ENCODE measurements around the gene BPTF. TPM values are rescaled to one million over a fixed set of nuclear protein-coding genes. Genes with fewer than 3 reads are reported as not detected.
"Not testable (repeated sequence)": the region's sequence is repeated elsewhere in the genome, so short reads cannot be mapped to it uniquely, and the experiment has no call there.

Gene BPTF
- total RNA-seq, 4 donors from 2014 or later, result 29.3 to 43.9 (median 38.1) TPM

DNA sequence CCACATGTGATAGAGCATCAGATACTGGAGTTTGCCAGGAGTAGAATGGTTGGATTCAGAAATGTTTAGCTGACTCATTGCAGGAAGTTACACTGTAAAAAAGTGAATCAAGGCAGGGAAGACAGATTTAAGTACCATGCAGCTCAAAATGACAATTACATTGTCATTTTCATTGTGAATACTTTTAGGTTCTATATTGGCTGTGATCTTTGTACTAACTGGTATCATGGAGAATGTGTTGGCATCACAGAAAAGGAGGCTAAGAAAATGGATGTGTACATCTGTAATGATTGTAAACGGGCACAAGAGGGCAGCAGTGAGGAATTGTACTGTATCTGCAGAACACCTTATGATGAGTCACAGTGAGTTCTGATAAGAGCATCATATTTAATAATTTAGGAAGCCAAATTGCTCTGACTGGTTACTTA is 137.9 kb downstream of the BPTF start:
- Histone ChIP-seq H3K27ac (peak overlapping the region in 1 of 4 donors; percentile 73), H3K36me3 (peaks cover 0 to 39% of the 10 kb centered on the region in 2 donors)
- H3K9me3 ChIP-seq; in situ Hi-C loops (cut with MboI; ENCODE audit: low sequenced_read_pairs in 4 of 4); H3K27me3 ChIP-seq; H3K4me1 ChIP-seq; H3K4me3 ChIP-seq: not testable (repeated sequence)
- intact Hi-C loops (cut with DNase I; ENCODE audit: low total_unique reads), result loop anchor here (2.0 to 5.0 kb wide), 3 partner anchors 49 to 499 kb away; no protein-coding TSS in a partner anchor
- peak; percentile 59 to 73 (median 69) for TF ChIP-seq CTCF (IDR thresholded peaks at IDR 0.05 in 4 of 5, conservative IDR thresholded peaks at IDR 0.05 in 1 of 5)
- ATAC-seq (peak; percentile 96), DNase-seq (peak; percentile 43 to 65)

GRCh38 chr17:67970783-67971182 is 145.5 kb downstream of the BPTF start:
- in situ Hi-C loops (cut with MboI; ENCODE audit: low sequenced_read_pairs in 4 of 4), result no loop called here

DNA sequence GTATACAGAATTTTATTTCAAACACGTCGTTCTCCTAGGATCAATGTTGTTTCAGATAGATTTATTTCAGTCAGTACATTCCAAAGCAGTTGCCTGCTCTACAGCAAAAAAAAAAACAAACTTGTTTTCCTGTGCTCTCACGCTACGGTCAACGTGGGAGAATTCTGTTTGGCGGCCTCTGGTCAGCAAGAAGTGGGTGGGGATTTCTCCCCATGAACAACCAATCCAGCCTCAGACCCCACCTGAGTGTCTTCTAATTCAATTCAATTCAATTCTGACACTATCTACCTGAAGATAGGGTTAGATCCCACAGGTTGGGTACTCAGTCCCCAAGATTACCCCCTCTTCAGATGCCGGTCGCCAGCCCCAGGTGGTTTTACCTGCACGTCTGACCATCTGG is 148.9 kb downstream of the BPTF start:
- no peak overlapping the region for H3K4me3 ChIP-seq
- TF ChIP-seq CTCF (IDR thresholded peaks at IDR 0.05 in 4 of 5, conservative IDR thresholded peaks at IDR 0.05 in 1 of 5), result no peak
- TF ChIP-seq POLR2A (IDR thresholded peaks at IDR 0.05), result no peak
- no peaks in the 10 kb centered on the region for H3K4me1 ChIP-seq
- H3K36me3 ChIP-seq, result peaks cover 0 to 10% of the 10 kb centered on the region in 2 donors
- no peaks in the 10 kb centered on the region for H3K27me3 ChIP-seq
- no peaks in the 10 kb centered on the region for H3K9me3 ChIP-seq
- DNase-seq, result no peak
- intact Hi-C loops (cut with DNase I; ENCODE audit: low total_unique reads), result no loop called here
- no peak for ATAC-seq
- H3K27ac ChIP-seq, result no peak overlapping the region
- in situ Hi-C loops (cut with MboI; ENCODE audit: low sequenced_read_pairs in 4 of 4), result no loop called here

More at GRCh38 chr17:67970783-67971182, 145.5 kb downstream of the BPTF start:
- no peaks in the 10 kb centered on the region for H3K9me3 ChIP-seq
- DNase-seq (no peak), ATAC-seq (no peak)
- no peaks in the 10 kb centered on the region for H3K27me3 ChIP-seq
- H3K27ac ChIP-seq, result no peak overlapping the region
- H3K4me3 ChIP-seq, result no peak overlapping the region
- TF ChIP-seq POLR2A (IDR thresholded peaks at IDR 0.05) (no peak), CTCF (IDR thresholded peaks at IDR 0.05 in 4 of 5, conservative IDR thresholded peaks at IDR 0.05 in 1 of 5) (no peak)
- peaks cover 0 to 29% of the 10 kb centered on the region in 2 donors for H3K36me3 ChIP-seq
- intact Hi-C loops (cut with DNase I; ENCODE audit: low total_unique reads), result no loop called here
- H3K4me1 ChIP-seq, result no peaks in the 10 kb centered on the region

DNA sequence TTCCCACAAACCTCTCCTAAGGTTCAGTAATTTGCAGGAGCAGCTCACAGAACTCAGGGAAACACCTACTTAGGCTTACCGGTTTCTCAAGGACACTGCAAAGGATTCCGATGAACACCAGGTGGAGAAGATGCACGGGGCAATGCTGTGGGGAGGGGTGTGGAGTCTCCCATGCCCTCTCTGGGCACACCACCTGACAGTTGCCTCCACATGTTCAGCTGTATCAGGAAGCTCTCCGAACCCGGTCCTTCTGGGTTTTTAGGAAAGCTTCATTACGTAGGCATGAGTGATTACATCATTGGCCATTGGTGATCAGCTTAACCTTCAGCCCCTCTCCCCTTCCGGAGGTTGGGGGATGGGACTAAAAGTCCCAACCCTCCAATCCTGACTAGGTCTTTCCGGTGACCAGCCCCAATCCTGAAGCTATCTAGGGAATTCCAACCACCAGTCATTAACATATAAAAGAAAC is 149.3 kb downstream of the BPTF start:
- no peaks in the 10 kb centered on the region for H3K4me1 ChIP-seq
- no peaks in the 10 kb centered on the region for H3K9me3 ChIP-seq
- in situ Hi-C loops (cut with MboI; ENCODE audit: low sequenced_read_pairs in 4 of 4) (no loop called here), intact Hi-C loops (cut with DNase I; ENCODE audit: low total_unique reads) (no loop called here)
- ATAC-seq (no peak), DNase-seq (no peak)
- H3K27me3 ChIP-seq, result no peaks in the 10 kb centered on the region
- H3K27ac ChIP-seq, result no peak overlapping the region
- TF ChIP-seq CTCF (IDR thresholded peaks at IDR 0.05 in 4 of 5, conservative IDR thresholded peaks at IDR 0.05 in 1 of 5), result no peak
- no peak for TF ChIP-seq POLR2A (IDR thresholded peaks at IDR 0.05)
- peaks cover 0 to 10% of the 10 kb centered on the region in 2 donors for H3K36me3 ChIP-seq
- H3K4me3 ChIP-seq, result no peak overlapping the region

- not testable (repeated sequence) for H3K4me3 ChIP-seq, DNase-seq
Measured at GRCh38 chr17:67976306-67976705, 151.0 kb downstream of the BPTF start.

More at GRCh38 chr17:67976306-67976705, 151.0 kb downstream of the BPTF start:
- H3K36me3 ChIP-seq; ATAC-seq; intact Hi-C loops (cut with DNase I; ENCODE audit: low total_unique reads); H3K27me3 ChIP-seq; in situ Hi-C loops (cut with MboI; ENCODE audit: low sequenced_read_pairs in 4 of 4); H3K4me1 ChIP-seq; H3K27ac ChIP-seq; H3K9me3 ChIP-seq: not testable (repeated sequence)
